ENCODE measurements around the gene ST3GAL2. TPM values are rescaled to one million over a fixed set of nuclear protein-coding genes. Genes with fewer than 3 reads are reported as not detected.
"Not testable (repeated sequence)": the region's sequence is repeated elsewhere in the genome, so short reads cannot be mapped to it uniquely, and the experiment has no call there.

ST3GAL2 gene
- total RNA-seq, 1 donor from 2014 or later = 14.0 TPM

- TF ChIP-seq POLR2A (IDR thresholded peaks at IDR 0.05) = no peak
- TF ChIP-seq CTCF (IDR thresholded peaks at IDR 0.05) = no peak
- no peak for TF ChIP-seq POLR2AphosphoS5 (IDR thresholded peaks at IDR 0.05; ENCODE audit: insufficient read depth in 1 of 2, low read depth in 1 of 2)
- Histone ChIP-seq H3K27me3 (no peaks in the 10 kb centered on the region), H3K4me3 (no peak overlapping the region), H3K4me1 (peaks cover 16% of the 10 kb centered on the region), H3K27ac (no peak overlapping the region), H3K36me3 (peaks cover 0 to 21% of the 10 kb centered on the region in 2 donors), H3K9me3 (no peaks in the 10 kb centered on the region)
- no peak for DNase-seq (ENCODE audit: extremely low spot score in 2 of 2)
- intact Hi-C loops (cut with DNase I) = no loop called here
Observed at GRCh38 chr16:70348991-70349390, 89.9 kb downstream of the ST3GAL2 start.

- intact Hi-C loops (cut with DNase I) = no loop called here
- H3K4me1 ChIP-seq = peaks cover 16% of the 10 kb centered on the region
- DNase-seq (ENCODE audit: extremely low spot score in 2 of 2) = no peak
- H3K9me3 ChIP-seq = no peaks in the 10 kb centered on the region
- no peaks in the 10 kb centered on the region for H3K27me3 ChIP-seq
- H3K36me3 ChIP-seq = peaks cover 0 to under 1% of the 10 kb centered on the region in 2 donors
- peak overlapping the region; percentile 60 for H3K27ac ChIP-seq
- peak overlapping the region; percentile 79 to 88 for H3K4me3 ChIP-seq
- TF ChIP-seq POLR2AphosphoS5 (IDR thresholded peaks at IDR 0.05; ENCODE audit: insufficient read depth in 1 of 2, low read depth in 1 of 2) = no peak
- no peak for TF ChIP-seq CTCF (IDR thresholded peaks at IDR 0.05)
- TF ChIP-seq POLR2A (IDR thresholded peaks at IDR 0.05) = no peak
Observed at GRCh38 chr16:70345840-70346239, 93.1 kb downstream of the ST3GAL2 start.

- Histone ChIP-seq H3K27me3 (no peaks in the 10 kb centered on the region), H3K27ac (no peak overlapping the region), H3K4me1 (peaks cover 6% of the 10 kb centered on the region), H3K4me3 (no peak overlapping the region), H3K36me3 (no peaks in the 10 kb centered on the region), H3K9me3 (no peaks in the 10 kb centered on the region)
- TF ChIP-seq CTCF (IDR thresholded peaks at IDR 0.05) = no peak
- no peak for TF ChIP-seq POLR2AphosphoS5 (IDR thresholded peaks at IDR 0.05; ENCODE audit: insufficient read depth in 1 of 2, low read depth in 1 of 2)
- no peak for TF ChIP-seq POLR2A (IDR thresholded peaks at IDR 0.05)
- intact Hi-C loops (cut with DNase I) = no loop called here
- no peak for DNase-seq (ENCODE audit: extremely low spot score in 2 of 2)
Observed at GRCh38 chr16:70342016-70342415, 96.9 kb downstream of the ST3GAL2 start.

- Histone ChIP-seq H3K4me1 (peaks cover 6% of the 10 kb centered on the region), H3K36me3 (no peaks in the 10 kb centered on the region), H3K9me3 (no peaks in the 10 kb centered on the region), H3K27ac (no peak overlapping the region), H3K4me3 (no peak overlapping the region), H3K27me3 (no peaks in the 10 kb centered on the region)
- DNase-seq (ENCODE audit: extremely low spot score in 2 of 2) = no peak
- intact Hi-C loops (cut with DNase I) = no loop called here
- TF ChIP-seq POLR2A (IDR thresholded peaks at IDR 0.05) (no peak), POLR2AphosphoS5 (IDR thresholded peaks at IDR 0.05; ENCODE audit: insufficient read depth in 1 of 2, low read depth in 1 of 2) (no peak), CTCF (IDR thresholded peaks at IDR 0.05) (no peak)
Observed at GRCh38 chr16:70341600-70341999, 97.3 kb downstream of the ST3GAL2 start.

- intact Hi-C loops (cut with DNase I) = no loop called here
- H3K36me3 ChIP-seq = peaks cover 0 to 18% of the 10 kb centered on the region in 2 donors
- H3K27ac ChIP-seq = no peak overlapping the region
- DNase-seq (ENCODE audit: extremely low spot score in 2 of 2) = no peak
- H3K4me3 ChIP-seq = no peak overlapping the region
- H3K9me3 ChIP-seq = no peaks in the 10 kb centered on the region
- TF ChIP-seq POLR2AphosphoS5 (IDR thresholded peaks at IDR 0.05; ENCODE audit: insufficient read depth in 1 of 2, low read depth in 1 of 2) = no peak
- H3K4me1 ChIP-seq = no peaks in the 10 kb centered on the region
- H3K27me3 ChIP-seq = no peaks in the 10 kb centered on the region
Observed at GRCh38 chr16:70337814-70338213, 101.1 kb downstream of the ST3GAL2 start.

- peaks cover 0 to 44% of the 10 kb centered on the region in 2 donors for H3K36me3 ChIP-seq
Observed at GRCh38 chr16:70332728-70333127, 106.2 kb downstream of the ST3GAL2 start.

More at GRCh38 chr16:70332728-70333127, 106.2 kb downstream of the ST3GAL2 start:
- H3K27me3 ChIP-seq; H3K27ac ChIP-seq; H3K4me1 ChIP-seq; DNase-seq (ENCODE audit: extremely low spot score in 2 of 2); H3K9me3 ChIP-seq; H3K4me3 ChIP-seq; intact Hi-C loops (cut with DNase I): not testable (repeated sequence)
